ENCODE measurements around the gene NCBP2.

DNA sequence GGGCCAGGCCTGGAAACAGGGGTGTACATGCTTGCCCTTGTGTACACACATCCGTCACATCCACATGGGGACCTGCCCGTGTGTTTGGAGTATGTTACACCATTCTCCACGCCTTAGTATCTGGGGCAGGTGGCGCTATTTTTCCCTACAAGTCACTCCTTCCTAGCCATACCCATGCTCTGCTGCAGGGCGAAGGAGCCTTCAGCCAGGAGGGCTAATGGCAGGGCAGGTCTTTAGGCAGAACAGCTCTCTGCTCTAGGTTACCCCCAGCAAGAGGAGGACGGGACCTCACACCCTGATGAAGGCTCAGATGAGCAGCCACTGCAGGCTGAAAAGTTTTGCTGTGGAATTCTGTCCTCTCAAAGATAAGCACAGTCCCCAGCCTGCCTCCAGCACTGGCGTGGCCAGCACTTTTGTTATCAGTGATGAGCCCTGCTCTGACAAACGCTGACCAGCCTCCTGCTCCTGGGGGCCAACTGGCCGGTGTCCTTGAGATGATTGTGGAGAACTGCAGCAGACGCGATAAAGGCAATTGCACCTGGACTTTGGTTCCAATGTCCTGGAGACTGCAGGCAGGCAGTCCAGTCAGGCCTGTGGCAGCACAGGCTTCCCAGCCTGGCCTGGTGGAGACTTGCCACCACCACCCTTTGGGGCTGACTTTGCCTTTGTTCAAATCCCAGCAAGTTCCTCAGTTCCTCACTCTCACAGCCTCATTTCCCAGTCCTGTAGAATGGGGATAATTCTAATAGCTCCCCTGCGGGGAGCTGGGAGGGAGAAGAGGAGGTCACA is 46.1 kb upstream of the NCBP2 start:
- TF ChIP-seq, protein P1, sequence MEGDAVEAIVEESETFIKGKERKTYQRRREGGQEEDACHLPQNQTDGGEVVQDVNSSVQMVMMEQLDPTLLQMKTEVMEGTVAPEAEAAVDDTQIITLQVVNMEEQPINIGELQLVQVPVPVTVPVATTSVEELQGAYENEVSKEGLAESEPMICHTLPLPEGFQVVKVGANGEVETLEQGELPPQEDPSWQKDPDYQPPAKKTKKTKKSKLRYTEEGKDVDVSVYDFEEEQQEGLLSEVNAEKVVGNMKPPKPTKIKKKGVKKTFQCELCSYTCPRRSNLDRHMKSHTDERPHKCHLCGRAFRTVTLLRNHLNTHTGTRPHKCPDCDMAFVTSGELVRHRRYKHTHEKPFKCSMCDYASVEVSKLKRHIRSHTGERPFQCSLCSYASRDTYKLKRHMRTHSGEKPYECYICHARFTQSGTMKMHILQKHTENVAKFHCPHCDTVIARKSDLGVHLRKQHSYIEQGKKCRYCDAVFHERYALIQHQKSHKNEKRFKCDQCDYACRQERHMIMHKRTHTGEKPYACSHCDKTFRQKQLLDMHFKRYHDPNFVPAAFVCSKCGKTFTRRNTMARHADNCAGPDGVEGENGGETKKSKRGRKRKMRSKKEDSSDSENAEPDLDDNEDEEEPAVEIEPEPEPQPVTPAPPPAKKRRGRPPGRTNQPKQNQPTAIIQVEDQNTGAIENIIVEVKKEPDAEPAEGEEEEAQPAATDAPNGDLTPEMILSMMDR (IDR thresholded peaks at IDR 0.05; ENCODE audit: poor library complexity, severe bottlenecking): no peak
- TF ChIP-seq EP300 (conservative IDR thresholded peaks at IDR 0.05; ENCODE audit: poor library complexity, severe bottlenecking): no peak
- TF ChIP-seq MXI1 (conservative IDR thresholded peaks at IDR 0.05; ENCODE audit: poor library complexity, severe bottlenecking): no peak
